Right renal pelvis (tissue), 4 donors: ENCODE data around the gene COL18A1. TPM values are rescaled to one million over a fixed set of nuclear protein-coding genes. Genes with fewer than 3 reads are reported as not detected.

Source experiments
- DNase-seq, 4 donors: peaks; one replicate each; pipeline ENCODE4 v3.0.0-alpha.2; 2013; ENCODE audit warnings: low read depth in 4 of 4, low spot score in 3 of 4, missing footprints in 1 of 4
- polyA plus RNA-seq, 4 donors: library from polyadenylated mRNA; unstranded; fragments of 120-200 nt; gene quantifications; one replicate each; pipeline ENCODE4 v1.2.1, GENCODE V29; 2013; ENCODE audit not compliant: insufficient read length in 4 of 4

The COL18A1 gene
- polyA plus RNA-seq, 4 donors, result 135 to 240 (median 143) TPM

DNA sequence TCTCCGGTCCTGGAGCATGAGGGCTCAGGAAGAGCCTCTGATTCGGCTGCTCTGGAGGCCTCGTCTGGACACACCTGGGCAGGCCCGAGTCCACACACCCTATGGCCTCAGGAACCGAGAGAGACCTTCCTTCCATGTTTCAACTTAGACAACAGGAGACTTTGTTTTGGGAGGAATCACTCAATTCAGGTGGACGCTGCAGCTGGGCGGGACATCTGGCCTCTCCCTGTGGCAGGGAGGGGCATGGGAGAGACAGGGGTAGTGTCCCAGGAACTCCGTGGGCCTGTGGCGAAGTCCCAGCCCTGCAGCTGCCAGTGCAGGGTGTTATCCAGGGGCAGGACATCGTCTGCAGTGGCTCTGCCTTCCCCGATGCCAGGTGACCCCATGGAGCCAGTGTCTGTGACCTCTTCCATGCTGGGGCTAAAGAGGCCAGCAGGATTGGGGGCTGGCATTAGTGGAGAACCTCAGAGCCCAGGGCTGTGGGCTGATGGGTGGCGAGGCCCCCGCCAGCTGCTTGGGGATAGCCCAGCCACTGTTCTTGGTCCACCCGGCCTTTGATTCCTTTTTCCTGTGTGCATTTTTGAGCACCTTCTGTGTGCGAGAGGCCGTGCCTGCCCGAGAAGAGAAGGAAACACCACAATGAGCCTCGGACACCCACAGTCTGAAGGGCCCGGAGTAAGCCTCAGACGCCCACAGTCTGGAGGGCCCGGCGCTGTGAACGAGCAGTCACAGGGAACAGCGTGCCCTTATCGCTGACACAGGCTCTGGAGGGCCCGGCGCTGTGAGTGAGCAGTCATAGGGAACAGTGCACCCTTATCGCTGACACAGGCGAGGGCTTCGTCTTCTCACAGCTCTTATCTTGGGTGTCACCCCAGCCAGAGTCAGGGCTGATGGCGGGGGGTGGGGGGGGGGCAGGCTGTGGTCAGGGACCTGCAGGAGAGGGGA lies 6.2 kb downstream of the COL18A1 start:
- no peak for DNase-seq

DNA sequence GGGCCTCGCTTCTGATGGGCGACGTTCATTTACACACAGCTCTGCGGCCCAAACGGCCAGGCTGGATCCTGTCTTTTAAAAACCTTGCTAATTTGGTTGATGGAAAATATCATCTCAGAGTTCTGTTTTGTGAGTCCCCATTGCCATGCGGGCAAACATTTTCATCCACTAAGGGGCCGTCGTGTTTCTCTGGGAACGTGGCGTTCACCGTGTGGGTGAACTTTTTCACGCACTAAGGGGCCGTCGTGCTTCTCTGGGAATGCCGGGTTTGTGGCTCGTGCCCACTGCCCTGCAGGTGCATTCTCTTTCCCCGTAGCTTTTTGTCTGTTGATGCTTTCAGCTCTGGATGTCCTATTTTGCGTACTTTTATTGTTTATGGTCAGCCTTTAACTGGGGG lies 6.8 kb downstream of the COL18A1 start:
- DNase-seq, result no peak

DNA sequence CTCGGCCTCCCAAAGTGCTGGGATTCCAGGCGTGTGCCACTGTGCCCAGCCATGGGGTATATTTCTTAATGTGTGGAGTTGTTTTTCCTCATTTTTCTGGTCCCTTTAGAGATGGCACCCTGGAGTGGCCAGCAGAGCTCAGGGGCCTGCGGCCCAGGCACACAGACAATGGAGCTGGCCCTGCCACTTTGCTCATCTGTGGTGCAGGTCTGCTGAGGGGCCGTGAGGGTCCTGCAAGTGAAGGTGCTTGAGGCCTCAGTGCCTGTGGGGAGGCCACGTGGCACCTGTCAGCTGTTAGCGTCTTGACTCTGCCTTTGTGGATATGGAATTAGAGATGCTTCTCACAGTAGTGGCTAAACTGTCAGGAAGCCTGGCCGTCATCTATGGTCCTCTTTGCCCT lies 7.5 kb downstream of the COL18A1 start:
- no peak for DNase-seq

DNA sequence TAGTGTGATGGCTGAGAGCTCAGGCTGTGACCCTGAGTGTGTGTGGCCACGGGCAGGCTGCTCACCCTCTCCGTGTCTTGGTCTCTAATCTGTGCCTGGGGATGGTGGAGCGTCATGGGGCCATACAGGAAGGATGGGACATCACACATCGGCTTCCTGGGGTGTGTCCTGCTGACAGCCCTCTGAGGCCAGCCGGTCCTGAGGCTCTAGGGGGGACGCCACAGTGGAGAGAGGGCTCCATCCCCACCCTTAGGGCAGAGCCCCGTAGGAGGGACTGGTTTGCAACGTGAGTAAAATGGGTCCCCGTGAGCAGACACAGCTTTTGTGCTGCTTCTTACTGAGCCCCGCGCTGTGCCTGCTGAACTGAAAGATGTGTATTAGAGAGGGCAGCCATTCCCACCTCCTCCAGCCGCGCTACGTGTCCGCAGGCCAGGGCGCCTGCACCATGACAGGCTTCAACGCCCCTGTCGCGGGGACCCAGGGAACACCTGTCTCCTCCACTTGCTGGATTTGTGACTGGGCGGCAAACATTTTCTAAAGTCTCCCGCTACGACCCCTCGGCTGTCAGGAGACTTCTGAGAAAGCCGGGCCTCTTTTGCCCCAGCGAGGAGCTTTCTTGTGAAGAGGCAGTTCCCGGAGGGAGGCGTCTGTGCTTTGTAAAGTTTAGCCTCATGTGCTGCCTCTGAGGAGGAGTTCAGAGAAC lies 8.1 kb downstream of the COL18A1 start:
- DNase-seq, result no peak

DNA sequence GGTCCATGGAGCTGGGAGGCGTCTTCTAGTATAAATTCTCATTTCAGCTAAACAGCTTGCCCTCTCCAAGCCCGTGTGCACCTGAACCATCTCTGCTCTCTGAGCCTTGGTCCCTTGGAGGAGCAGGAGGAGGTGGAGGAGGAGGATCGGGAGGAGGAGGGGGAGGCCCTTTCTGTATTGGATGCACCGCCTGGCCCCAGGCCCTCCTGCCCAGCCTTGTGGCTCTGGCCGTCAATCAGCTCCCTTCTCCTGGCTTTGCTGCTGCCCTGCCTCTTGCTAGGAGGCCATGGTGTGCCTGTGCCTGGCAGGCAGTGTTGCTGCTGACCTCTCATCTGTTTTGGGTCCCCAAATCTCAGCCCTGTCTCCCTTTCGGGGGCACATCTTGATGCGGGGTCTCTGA lies 9.0 kb downstream of the COL18A1 start:
- DNase-seq, result no peak

DNA sequence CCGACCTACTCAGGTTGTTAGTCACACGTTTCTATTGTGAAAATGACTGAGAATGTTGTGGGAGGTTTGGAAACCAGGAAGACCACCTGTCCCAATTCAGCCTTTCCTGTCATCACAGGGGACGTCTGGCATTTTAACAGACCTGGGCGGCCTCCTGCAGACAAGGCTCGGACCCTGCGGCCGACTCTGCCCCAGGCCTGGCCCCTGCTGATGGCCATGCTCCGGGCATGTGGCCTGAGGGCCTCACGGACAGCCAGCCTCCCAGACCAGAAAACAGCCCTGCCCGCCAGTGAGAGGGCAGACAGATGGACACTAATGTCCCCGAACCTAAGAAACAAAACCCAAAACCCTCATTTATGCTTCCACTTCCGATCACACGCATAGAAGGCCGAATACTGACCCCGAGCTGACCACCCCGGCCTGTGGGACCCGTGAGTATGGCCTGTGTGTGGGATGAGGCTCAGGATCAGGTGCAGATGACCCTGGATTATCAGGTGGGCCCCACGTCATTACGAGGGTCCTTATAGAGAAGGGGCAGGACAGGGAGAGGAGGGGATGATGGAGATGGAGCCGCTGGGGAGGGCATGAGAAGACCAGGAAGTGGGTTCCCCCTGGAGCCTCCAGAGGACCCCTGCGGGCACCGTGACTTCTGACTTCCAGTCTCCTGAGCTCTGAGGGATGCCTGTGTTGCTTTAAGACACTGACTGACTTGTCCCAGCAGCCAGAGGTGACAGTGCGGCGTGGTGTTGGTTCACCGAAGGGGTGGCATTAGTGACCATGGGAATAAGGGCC lies 9.6 kb downstream of the COL18A1 start:
- DNase-seq, result no peak

DNA sequence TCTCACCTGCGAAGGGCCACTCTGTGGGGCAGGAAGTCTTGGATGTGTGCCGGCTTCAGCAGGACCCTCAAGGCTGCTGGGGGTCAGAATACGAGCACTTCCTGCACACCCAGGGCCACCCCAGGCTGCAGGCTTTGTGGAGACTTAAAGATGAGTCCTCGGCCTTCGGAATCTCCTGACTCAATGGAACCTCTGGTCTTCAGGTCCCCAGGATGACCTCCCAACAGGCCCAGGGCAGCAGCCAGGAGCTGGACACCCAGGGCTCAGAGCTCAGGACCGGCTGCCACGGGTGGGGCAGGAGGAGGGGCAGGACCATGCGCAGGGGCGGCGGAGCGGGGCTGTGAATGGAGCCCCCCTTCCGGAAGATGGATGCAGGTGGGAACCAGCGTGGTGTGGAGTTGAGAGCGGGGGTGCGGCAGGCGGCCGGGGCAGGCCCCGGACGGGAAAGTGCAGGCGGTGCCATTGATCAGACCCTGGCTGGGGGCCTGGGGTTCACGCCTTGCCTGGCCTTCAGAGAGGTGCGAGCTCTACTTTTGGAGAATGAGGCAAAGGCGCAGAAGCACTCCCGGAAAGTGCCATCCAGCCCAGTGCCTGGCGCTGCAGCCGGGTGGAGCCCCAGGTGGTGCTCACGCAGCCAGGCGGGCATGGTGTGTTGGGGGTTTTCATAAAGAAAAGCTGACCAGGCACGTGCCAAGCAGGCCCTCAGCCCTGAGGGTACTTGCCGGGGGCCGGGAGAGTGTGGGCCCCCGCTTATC lies 10.4 kb downstream of the COL18A1 start:
- DNase-seq, result no peak

DNA sequence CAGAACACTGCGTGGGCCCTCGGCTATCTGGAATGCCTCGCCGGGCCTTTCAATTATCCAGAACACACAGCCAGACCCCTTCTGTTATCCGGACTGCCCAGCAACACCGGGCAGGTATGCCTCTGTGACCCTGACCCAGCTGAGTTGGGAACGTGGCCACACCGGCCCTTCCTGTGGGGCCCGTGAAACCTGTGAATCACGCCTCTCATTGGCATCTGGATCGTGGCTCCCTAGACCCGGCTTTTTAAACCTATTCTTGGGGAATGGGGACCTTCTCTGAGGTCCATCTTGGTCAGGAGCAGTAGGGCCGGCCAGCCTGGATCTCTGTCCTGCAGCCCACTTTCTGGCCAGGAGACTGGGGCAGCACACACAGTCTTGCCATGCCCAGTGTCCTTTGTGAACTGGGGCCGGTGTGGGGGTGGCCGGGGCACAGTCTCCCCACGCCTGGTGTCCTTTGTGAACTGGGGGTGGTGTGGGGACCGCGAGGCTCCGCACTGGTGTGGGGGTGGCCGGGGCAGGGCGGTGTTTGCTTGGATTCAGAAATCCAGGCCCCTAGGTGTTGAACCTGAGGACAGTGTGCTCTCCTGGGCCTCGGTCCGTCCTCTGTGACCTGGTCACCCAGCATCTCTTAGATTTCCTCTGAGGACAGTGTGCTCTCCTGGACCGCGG lies 11.1 kb downstream of the COL18A1 start:
- DNase-seq, result no peak

DNA sequence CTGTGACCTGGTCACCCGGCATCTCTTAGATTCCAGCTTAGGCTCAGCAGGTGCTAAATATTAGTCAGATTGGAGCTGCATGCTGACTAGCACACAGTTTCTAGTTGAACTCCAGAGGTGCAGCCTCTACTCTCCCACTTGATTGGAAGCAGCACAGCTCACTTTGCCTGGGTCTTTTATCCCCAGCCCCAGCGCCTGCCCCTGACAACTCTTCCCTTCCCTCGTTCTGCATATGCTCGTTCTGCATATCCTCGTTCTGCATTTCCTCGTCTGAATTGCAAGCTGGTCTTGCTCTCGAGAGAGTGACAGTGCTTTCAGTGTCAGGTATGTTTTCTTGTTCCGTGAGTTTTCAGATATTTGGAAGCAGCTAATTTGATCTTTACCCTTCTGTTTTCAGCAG lies 11.7 kb downstream of the COL18A1 start:
- DNase-seq, result no peak

DNA sequence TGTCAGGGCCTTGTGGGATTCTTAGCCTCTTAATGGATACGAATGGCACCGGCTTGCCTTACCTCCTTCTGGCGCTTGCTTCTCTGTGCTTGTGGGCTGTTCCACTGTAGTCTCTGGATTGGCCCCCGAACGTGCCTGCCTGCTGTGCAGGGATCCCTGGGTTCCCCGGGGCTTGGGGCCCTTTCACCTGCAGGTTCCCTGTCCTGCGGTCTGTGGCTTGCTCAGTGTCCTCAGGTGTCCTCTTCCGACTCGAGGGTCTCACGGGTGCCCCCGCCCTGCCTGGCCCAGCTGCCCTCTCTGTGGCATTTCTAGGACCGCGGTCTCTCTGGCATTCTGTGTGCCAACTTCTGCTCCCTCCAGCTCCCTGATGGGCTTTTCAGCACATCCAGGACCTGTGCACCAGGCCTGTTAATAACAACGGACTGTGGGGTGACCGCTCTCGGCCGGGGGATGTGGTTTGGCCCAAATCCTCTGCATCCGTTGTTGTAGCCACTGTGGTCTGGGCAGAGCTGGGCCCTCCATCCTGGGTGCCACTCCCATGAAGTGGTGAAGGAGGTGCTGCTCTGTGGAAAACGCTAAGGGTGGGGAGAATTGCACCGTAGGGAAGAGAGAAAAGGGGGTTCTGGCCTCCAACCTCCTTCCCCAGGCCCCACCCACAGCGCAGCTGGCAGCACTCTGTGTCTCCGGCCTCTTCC lies 12.4 kb downstream of the COL18A1 start:
- DNase-seq, result no peak

DNA sequence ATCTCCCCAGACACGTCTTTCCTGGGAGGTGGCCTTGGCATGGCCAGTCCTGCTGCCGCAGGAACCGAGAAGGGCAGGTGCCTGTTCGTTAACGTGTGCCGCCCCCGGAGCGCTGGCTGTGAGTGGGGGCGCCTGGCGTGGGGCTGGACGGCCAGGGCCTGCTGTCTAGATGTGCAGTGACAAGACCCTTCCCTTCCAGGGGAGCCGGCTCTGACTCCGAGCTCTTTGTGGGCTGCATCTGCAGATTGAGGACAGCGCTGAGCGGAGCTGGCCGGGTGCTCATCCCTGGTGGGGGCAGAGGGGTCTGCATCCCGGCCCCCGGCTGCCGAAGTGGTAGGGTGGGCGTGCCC lies 13.0 kb downstream of the COL18A1 start:
- no peak for DNase-seq

DNA sequence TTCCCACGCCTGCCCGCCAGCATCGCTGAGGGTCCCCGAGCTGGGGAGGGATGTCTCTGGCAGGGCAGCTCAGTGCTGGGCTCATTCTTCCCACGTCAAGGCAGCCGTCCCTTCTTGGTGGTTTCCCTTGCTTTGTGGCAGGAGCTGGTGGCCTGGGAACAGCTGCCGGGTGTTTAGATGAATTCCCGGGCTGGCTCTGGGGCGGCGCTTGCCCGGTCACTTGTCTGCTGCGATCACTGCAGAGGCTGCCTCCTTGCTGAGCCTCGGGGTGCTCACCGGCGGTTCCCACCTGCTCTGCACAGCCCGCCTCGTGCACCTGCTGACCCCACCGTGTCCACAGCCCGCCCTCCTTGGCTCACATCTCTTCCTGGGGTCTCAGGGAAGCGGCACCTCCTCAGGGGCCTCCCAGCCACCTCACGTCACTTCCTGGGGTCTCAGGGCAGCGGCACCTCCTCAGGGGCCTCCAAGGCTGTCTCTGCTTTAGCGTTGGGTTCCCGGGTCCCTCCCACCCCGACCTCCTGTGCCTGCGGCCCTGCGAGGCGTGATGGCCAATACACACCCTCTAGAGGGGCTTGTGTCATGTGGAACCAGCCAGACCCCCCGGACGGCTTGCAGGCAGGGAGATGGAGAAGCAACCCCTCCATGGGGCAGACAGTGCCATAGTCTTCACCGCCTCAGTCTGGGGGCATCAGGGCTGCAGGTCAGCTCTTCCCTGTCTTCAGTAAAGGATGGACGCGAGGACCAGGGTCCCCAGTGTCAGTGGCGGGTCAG lies 13.5 kb downstream of the COL18A1 start:
- DNase-seq, result no peak

DNA sequence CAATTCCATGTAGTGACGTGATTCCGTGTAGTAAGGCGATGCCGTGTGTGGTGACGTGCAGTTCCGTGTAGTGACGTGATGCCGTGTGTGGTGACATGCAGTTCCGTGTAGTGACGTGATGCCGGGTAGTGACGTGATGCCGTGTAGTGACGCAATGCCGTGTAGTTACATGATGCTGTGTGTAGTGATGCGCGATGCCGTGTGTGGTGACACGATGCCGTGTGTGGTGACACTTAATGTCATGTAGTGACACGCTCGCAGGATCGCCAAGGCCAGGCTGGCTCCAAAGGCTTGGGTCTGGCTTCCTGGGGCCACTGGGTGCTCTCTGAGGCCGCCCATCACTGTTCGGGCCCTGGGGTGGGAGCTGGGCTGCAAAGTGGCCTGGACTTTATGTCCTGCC lies 14.2 kb downstream of the COL18A1 start:
- no peak for DNase-seq

DNA sequence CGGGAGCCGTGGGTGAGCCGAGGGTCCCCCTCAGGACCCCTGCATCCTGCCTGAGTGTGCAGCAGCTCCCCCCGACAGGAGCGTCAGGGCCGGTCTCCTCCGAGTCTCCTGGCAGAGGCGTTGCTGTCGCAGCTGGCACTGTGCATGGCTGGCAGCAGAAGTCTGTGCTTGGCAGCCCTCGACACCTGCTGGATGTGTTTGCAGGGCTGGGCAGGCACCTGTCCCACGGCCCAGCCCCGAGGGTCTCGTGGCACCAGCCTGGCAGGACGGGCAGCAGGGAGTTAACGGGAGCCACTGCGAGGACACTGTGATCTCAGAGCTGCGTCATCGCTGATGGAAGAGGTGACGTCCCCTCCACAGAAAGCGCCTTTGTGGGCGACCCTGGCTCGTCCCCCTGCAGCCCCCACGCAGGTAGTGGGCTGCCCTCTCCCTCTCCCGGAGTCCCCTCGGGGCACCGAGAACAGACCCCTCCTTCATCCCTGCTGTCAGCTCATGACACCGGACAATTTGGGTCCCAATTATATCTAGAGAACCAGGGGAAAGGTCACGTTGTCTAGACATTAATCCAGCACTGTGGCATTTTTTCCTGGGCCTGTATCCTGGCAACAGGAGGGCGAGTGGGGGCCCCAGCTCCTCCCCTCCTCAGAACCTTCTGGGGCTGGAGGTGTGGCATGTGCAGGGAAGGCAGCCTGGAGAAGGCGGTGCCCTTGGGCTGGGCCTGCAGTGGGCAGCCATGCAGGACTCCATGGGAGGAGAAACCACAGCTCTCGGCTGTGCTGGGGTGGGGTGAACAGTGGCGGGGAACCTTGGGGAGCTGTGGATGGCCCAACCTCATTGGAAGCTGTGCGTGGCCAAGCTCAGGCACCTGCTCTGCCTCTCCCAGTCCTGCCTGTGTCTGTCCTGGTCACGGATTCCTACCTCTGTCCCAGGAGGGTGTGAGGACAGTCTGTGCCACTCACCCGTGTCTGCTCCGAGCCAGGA lies 15.4 kb downstream of the COL18A1 start:
- DNase-seq, result peak in 2 of 4 donors; percentile 67

DNA sequence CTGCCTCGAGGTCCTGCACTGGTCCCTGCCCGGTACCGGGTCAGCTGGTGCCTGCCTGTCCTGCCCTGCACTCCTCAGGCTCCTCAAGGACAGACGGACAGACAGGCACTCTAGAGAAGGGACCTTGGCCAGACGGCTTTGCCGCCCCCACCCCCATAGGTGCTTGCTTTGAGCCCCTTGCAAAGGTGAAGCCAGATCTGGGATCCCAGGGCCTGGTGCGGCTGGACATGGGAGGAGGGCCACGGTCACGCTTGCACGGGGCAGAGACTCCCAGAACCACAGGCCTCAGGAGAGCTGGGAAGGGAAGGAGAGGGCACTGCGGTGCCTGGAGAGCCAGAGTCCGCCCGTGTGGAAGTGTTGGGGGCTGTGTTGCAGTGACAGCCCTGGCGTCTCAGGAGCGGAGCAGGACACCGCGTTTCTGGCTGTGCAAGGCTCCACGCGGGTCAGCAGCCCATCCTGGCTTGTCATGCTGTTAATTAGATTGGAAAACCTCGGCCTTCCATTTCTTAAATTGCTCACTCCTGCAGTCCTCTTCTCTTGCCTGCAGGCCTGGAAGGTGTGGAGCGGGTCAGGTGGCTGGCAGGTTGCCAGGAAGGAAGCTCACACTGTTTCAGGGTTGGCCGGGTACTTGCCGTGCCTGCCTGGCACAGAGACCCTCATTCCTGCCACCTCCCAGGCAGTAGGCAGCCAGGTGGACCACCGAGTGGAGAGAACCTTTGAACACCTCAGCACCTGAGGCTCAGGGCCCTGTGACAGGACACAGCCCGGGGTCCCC lies 16.3 kb downstream of the COL18A1 start:
- no peak for DNase-seq

DNA sequence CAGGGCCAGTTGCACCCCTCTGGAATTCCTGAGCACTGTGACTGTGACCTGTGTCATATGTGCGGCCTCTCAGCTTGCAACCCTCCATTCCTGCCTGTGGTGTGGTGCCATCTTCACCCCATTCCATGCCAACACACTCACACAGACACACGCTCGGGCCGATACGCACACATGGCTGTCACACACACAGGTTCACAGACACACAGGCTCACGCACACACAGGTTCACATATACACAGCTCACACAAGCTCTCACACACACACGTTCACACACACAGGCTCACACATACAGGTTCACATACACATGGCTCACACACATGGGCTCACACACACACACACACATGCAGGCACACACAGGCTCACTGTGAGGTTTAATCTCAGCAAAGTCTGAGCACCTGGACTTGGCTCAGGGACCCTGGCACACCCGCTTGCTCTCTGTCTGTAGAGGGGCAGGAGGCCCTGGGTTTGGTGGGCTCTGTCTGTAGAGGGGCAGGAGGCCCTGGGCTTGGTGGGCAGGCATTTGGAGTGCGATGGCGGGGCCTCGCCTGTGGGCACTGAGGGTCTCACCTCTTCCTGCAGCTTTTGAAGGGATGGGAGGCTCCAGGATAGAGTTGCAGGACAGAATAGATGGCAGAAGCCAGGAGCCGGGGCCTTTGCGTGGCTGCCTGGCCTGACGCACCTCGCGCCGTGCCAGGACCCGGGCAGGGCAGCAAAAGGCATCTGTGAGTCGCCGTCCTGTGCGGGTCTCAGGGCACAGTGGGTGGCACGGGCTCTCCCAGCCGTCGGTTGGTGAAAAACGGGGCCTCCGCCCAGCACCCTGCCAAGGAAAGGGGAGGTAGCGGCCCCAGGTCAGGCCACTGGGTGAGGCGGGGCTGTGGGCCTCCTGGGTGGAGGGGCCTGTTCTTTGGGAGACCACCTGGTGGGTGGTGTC lies 17.1 kb downstream of the COL18A1 start:
- DNase-seq, result no peak
